ENCODE measurements around the gene MAN1A1. TPM values are rescaled to one million over a fixed set of nuclear protein-coding genes. Genes with fewer than 3 reads are reported as not detected.

MAN1A1 gene
- total and polyA plus RNA-seq, 2 of the 4 experiments (the other 2 are of a cell fraction): 5.9 to 6.4 TPM

- H3K18ac ChIP-seq (ENCODE audit: low read depth, low read length): no peak overlapping the region
- no peaks in the 10 kb centered on the region for H3K27me3 ChIP-seq (ENCODE audit: control insufficient read depth, insufficient read depth, low read length)
- no peak overlapping the region for H3K4ac ChIP-seq (ENCODE audit: low read depth, low read length)
- H3K14ac ChIP-seq (replicated peaks; ENCODE audit: low read depth, low read length): no peak overlapping the region
- H2BK5ac ChIP-seq (ENCODE audit: low read depth, low read length, poor library complexity, severe bottlenecking): no peak overlapping the region
- H4K5ac ChIP-seq (ENCODE audit: low read depth, low read length): no peak overlapping the region
- H3K4me2 ChIP-seq (ENCODE audit: low read depth, low read length): no peak overlapping the region
- CTCF ChIA-PET: no interaction called here
- no peak overlapping the region for H3K23ac ChIP-seq (ENCODE audit: low read depth, low read length)
- no peak overlapping the region for H3K4me3 ChIP-seq (ENCODE audit: insufficient read depth, low read depth, low read length)
- in situ Hi-C loops (cut with MboI; ENCODE audit: low sequenced_read_pairs): no loop called here
- POLR2A ChIA-PET (ENCODE audit: unreplicated experiment): no interaction called here
- ATAC-seq (ENCODE audit: low read depth) (no peak), DNase-seq (no peak)
- no peak overlapping the region for H2AK9ac ChIP-seq (replicated peaks; ENCODE audit: low read depth, low read length, poor library complexity)
- no peak for TF ChIP-seq POLR2A (IDR thresholded peaks at IDR 0.05; ENCODE audit: low read depth, low read length)
- TF ChIP-seq MXI1 (IDR thresholded peaks at IDR 0.05; ENCODE audit: borderline replicate concordance, low read depth, low read length): no peak
- H3K4me1 ChIP-seq (ENCODE audit: control insufficient read depth, insufficient read depth, low read length): no peaks in the 10 kb centered on the region; the same call in 1 of the 2 replicates
- WGBS, 2 experiments (ENCODE audit: extremely low coverage in 2 of 2, insufficient read length in 1 of 2): no CpG with 5 or more reads among the region's 2 CpGs
- H2BK15ac ChIP-seq (ENCODE audit: low read depth, low read length): no peak overlapping the region
- dilution Hi-C loops (cut with HindIII; ENCODE audit: low sequenced_read_pairs, unreplicated experiment): no loop called here
- no peaks in the 10 kb centered on the region for H3K9me3 ChIP-seq (ENCODE audit: control insufficient read depth, insufficient read depth, low read length)
- no peak overlapping the region for H2AK5ac ChIP-seq (ENCODE audit: low read depth, low read length)
- H2AFZ ChIP-seq (replicated peaks; ENCODE audit: low read length, poor library complexity): no peak overlapping the region
- no peak overlapping the region for H2BK120ac ChIP-seq (ENCODE audit: low read depth, low read length)
- no peaks in the 10 kb centered on the region for H3K36me3 ChIP-seq (ENCODE audit: control insufficient read depth, insufficient read depth, low read length)
- BruUV-seq (replicated peaks): no TSS peak
- no peak overlapping the region for H3K27ac ChIP-seq (ENCODE audit: insufficient read depth, low read length)
- no peak overlapping the region for H2BK20ac ChIP-seq (ENCODE audit: low read depth, low read length)
- H3K9ac ChIP-seq (ENCODE audit: low read depth, low read length): no peak overlapping the region
- peaks cover 3% of the 10 kb centered on the region; the same call in 1 of the 2 replicates for H3K9me1 ChIP-seq (ENCODE audit: insufficient read depth, low read length)
- no peak overlapping the region for H3K56ac ChIP-seq (ENCODE audit: extremely low read depth, insufficient read depth, low read length)
- intact Hi-C loops (cut with micrococcal nuclease): no loop called here
- no peaks in the 10 kb centered on the region for H3K79me1 ChIP-seq (ENCODE audit: low read depth in 1 of 2, low read length in 2 of 2)
- no peaks in the 10 kb centered on the region for H4K20me1 ChIP-seq (ENCODE audit: insufficient read depth, low read length)
- H4K8ac ChIP-seq (ENCODE audit: low read depth in 2 of 2, low read length in 2 of 2): no peak overlapping the region
- H4K91ac ChIP-seq (ENCODE audit: insufficient read depth, low read depth, low read length): no peak overlapping the region
These were observed 68.9 kb downstream of the MAN1A1 start for GRCh38 chr6:119280668-119281067.
